ENCODE measurements around the gene AP1G2.

DNA sequence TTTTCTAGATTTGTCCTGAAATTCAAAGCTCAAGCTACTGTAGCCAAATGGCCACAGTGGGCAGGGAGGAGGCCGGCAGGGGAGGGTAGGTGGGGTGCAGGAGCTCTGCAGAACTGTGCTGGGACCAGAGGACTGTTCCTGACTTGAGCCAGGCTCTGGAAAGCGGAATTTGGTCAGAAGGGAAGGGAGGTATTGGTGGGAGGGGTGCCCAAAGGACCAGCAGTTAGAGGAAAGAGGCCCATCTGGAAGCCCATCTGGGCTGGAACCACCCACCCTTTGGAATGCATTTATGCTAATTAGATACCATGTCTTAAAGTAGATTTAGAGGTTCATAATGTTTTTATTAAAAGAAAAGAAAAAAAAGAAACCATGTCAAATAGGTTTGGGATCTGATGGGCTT lies 35.5 kb upstream of the AP1G2 start:
- TF ChIP-seq POLR2AphosphoS5 (IDR thresholded peaks at IDR 0.05; ENCODE audit: borderline replicate concordance, low read depth, low read length) (no peak), EZH2 (IDR thresholded peaks at IDR 0.05) (no peak), FOXP2 (optimal IDR thresholded peaks at IDR 0.05; ENCODE audit: control extremely low read depth, extremely low read length, insufficient read depth) (no peak)
